Smooth muscle cell (in vitro differentiated cells): Measurements from ENCODE around the gene FZR1. TPM values are rescaled to one million over a fixed set of nuclear protein-coding genes. Genes with fewer than 3 reads are reported as not detected.

Source experiments
- DNase-seq: peaks from one replicate; lab custom pipeline; 2025; ENCODE audit not compliant: unreplicated experiment; lab: John Stamatoyannopoulos, UW
- H2AFZ ChIP-seq: fragments of 200-600 bp; sonication (generic); 2 replicates; pipeline ENCODE4 v1.6.0; 2016; ENCODE audit warnings: antibody characterized with exemption, low read depth, mild to moderate bottlenecking
- H3F3A ChIP-seq: fragments of 200-600 bp; sonication (generic); 2 replicates; pipeline ENCODE4 v1.6.0; 2017; ENCODE audit warnings: antibody characterized with exemption, low read depth
- H3K27ac ChIP-seq: fragments of 200-600 bp; sonication (generic); 2 replicates; pipeline ENCODE4 v1.5.1; 2016; ENCODE audit warnings: low read depth, mild to moderate bottlenecking
- H3K27me3 ChIP-seq: fragments of 200-600 bp; sonication (generic); 2 replicates; pipeline ENCODE4 v1.6.1; 2016; ENCODE audit warnings: low read depth, mild to moderate bottlenecking
- H3K36me3 ChIP-seq: fragments of 200-600 bp; sonication (generic); 2 replicates; pipeline ENCODE4 v1.5.1; 2016; ENCODE audit warnings: low read depth
- H3K4me1 ChIP-seq: fragments of 200-600 bp; sonication (generic); 2 replicates; pipeline ENCODE4 v1.5.1; 2016; ENCODE audit warnings: low read depth
- H3K4me2 ChIP-seq: fragments of 200-600 bp; sonication (generic); 2 replicates; pipeline ENCODE4 v1.6.0; 2016; ENCODE audit warnings: mild to moderate bottlenecking
- H3K4me3 ChIP-seq: fragments of 200-600 bp; sonication (generic); 2 replicates; pipeline ENCODE4 v1.5.1; 2016; ENCODE audit warnings: mild to moderate bottlenecking
- H3K79me2 ChIP-seq: fragments of 200-600 bp; sonication (generic); 2 replicates; pipeline ENCODE4 v1.6.0; 2016; ENCODE audit warnings: low read depth, mild to moderate bottlenecking
- H3K9ac ChIP-seq: fragments of 200-600 bp; sonication (generic); 2 replicates; pipeline ENCODE4 v1.6.0; 2016; ENCODE audit warnings: low read depth
- H3K9me3 ChIP-seq: fragments of 200-600 bp; sonication (generic); replicated peaks from 2 replicates; pipeline ENCODE4 v1.5.1; 2016; ENCODE audit warnings: low read depth
- H4K20me1 ChIP-seq: fragments of 200-600 bp; sonication (generic); 2 replicates; pipeline ENCODE4 v1.6.0; 2016; ENCODE audit warnings: low read depth
- WGBS: methylation state at CpG from one replicate; pipeline ENCODE4 v1.1.7; 2016; ENCODE audit warnings: low lambda C conversion rate; 5-methylcytosine and 5-hydroxymethylcytosine counted together
- polyA plus RNA-seq: library from polyadenylated mRNA; unstranded; fragments of >200 nt; fragmentation: Nextera tagmentation; extraction: Ambion mirVana; gene quantifications from 2 replicates; pipeline ENCODE4 v1.2.1, GENCODE V29; 2016
- total RNA-seq: library from RNA; depleted of rRNA; stranded (reverse); fragments of >200 nt; gene quantifications from 2 replicates; pipeline ENCODE4 v1.2.3, GENCODE V29; 2014
- TF ChIP-seq, protein P1 (sequence below): fragments of 200-600 bp; sonication (generic); IDR thresholded peaks from 2 replicates; pipeline ENCODE4 v1.5.1; 2017; ENCODE audit warnings: borderline replicate concordance, mild to moderate bottlenecking, antibody characterized with exemption; ENCODE audit not compliant: insufficient read depth, poor library complexity, severe bottlenecking

FZR1 gene
- total and polyA plus RNA-seq, 2 experiments from 2014 or later: 16.3 to 49.7 TPM

DNA sequence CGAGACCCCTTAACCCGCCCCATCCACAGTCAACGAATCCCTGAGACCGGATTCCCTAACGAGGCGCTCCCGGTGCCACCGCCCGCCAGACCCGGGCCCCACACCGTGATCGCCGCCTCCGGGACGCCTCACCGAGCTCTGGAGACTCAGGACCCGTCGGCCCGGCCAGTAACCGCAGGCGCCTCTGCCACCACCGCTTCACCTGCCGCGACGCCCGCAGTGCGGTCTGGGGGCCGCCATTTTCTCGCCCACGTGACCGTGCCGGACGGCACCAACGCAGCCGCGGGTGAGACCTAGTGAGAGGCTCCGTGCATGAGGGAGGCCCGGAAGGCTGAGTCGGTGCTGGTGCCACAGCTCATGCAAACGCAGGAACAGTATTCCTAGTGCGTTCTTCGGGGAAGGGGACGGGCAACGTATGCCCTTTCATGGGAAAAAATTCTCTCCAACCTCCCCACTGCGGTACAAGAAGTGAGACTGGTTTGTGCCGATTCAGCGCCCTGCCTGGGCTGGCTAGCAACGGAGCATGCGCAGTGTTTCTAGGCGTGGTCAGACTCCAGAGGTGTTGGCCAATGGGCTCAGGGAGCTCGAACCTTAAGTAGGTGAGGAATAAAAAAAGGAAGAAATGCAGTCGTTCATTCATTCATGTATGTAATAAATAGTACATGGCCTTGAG is 5.5 kb upstream of the FZR1 start, which contains the start of gene DOHH:
TSS of gene DOHH (minus strand) at position 246 of the 673 bp plus-strand sequence. CDS start 3,860 bp downstream, outside the sequence.
- H3K9me3 ChIP-seq: no peaks in the 10 kb centered on the region
- H3K4me2 ChIP-seq: peak within 1 kb of the TSS; percentile 96
- peaks cover 4% of the 10 kb centered on the region for H3F3A ChIP-seq
- peaks cover 30% of the 10 kb centered on the region for H3K79me2 ChIP-seq
- peaks cover 9% of the 10 kb centered on the region for H3K4me1 ChIP-seq
- peak within 1 kb of the TSS; percentile 98 for H3K9ac ChIP-seq
- TF ChIP-seq, protein P1, sequence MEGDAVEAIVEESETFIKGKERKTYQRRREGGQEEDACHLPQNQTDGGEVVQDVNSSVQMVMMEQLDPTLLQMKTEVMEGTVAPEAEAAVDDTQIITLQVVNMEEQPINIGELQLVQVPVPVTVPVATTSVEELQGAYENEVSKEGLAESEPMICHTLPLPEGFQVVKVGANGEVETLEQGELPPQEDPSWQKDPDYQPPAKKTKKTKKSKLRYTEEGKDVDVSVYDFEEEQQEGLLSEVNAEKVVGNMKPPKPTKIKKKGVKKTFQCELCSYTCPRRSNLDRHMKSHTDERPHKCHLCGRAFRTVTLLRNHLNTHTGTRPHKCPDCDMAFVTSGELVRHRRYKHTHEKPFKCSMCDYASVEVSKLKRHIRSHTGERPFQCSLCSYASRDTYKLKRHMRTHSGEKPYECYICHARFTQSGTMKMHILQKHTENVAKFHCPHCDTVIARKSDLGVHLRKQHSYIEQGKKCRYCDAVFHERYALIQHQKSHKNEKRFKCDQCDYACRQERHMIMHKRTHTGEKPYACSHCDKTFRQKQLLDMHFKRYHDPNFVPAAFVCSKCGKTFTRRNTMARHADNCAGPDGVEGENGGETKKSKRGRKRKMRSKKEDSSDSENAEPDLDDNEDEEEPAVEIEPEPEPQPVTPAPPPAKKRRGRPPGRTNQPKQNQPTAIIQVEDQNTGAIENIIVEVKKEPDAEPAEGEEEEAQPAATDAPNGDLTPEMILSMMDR: no peak
- no peaks in the 10 kb centered on the region for H3K27me3 ChIP-seq
- peak; percentile 92 for DNase-seq
- under 1% methylated on average over 52 of the region's 52 CpGs for WGBS
- H2AFZ ChIP-seq: peak within 1 kb of the TSS; percentile 90
- peak within 1 kb of the TSS; percentile 92 for H3K27ac ChIP-seq
- H3K36me3 ChIP-seq: no peaks in the 10 kb centered on the region
- H4K20me1 ChIP-seq: no peaks in the 10 kb centered on the region
- peak within 1 kb of the TSS; percentile 70 for H3K4me3 ChIP-seq

DNA sequence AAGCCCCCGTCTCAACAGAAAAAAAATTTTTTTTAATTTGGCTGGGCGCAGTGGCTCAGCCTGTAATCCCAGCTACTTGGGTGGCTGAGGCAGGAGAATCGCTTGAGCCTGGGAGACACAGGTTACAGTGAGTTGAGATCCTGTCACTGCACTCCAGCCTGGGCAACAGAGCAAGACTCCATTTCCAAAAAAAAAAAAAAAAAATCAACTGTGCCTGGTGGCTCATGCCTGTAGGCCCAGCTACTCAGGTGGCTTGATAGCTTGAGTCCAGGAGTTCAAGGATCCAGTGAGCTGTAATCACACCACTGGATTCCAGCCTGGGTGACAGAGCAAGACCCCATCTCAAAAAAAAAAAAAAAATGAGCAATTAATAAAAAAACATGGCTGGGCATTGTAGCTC is 4.3 kb upstream of the FZR1 start:
- Histone ChIP-seq H4K20me1 (no peaks in the 10 kb centered on the region), H3K79me2 (peaks cover 35% of the 10 kb centered on the region), H3K27ac (no peak overlapping the region), H3K4me1 (peaks cover 9% of the 10 kb centered on the region), H3F3A (peaks cover 4% of the 10 kb centered on the region), H3K27me3 (no peaks in the 10 kb centered on the region), H3K4me2 (no peak overlapping the region), H3K9ac (no peak overlapping the region), H3K4me3 (no peak overlapping the region), H3K9me3 (no peaks in the 10 kb centered on the region), H3K36me3 (no peaks in the 10 kb centered on the region), H2AFZ (no peak overlapping the region)
- TF ChIP-seq, protein P1: no peak
- DNase-seq: no peak
- WGBS: 91% methylated on average over 3 of the region's 3 CpGs

DNA sequence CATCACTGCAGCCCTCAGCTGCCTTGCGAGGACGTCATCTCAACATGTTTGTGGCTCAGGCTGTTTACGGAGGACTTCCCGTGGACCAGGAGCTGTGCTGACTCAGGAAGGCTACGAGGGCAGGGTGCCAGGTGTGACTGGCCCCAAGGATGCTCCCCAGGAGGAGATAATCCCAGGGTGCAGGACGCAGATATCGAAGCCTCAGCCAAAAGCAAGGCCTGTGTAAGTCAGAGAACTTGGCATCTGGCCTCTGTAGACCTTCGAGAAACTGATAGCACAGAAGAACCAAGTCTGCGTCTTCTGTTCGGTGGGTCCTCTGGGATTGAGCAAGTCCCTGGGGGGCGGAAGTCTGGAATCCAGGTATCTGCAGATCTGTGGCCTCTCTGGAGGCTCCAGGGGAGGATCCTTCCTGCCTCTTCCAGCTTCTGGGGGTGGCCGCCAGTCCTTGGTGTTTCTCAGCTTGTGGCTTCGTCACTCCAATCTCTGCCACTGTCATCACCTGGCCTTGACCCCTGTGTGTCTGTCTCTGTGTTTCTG is 3.0 kb upstream of the FZR1 start:
- Histone ChIP-seq H3K79me2 (peaks cover 38% of the 10 kb centered on the region), H3K4me2 (no peak overlapping the region), H3K36me3 (no peaks in the 10 kb centered on the region), H3K27ac (no peak overlapping the region), H2AFZ (no peak overlapping the region), H3K4me1 (peaks cover 9% of the 10 kb centered on the region), H3K9me3 (no peaks in the 10 kb centered on the region), H3K9ac (no peak overlapping the region), H3K27me3 (no peaks in the 10 kb centered on the region), H4K20me1 (peaks cover 9% of the 10 kb centered on the region), H3K4me3 (no peak overlapping the region), H3F3A (peaks cover 4% of the 10 kb centered on the region)
- no peak for DNase-seq
- WGBS: 88% methylated on average over 13 of the region's 13 CpGs
- TF ChIP-seq, protein P1: no peak
